CD8-positive, alpha-beta memory T cell (primary cell): Measurements from ENCODE around the gene CPNE4. TPM values are rescaled to one million over a fixed set of nuclear protein-coding genes. Genes with fewer than 3 reads are reported as not detected.

Experiments used
- CTCF ChIA-PET: fragments of 350-600 bp; sonication (Branson Sonifier 250); formaldehyde crosslinking; loops from one replicate; lab custom pipeline; 2021; ENCODE audit warnings: antibody characterized with exemption; lab: Charles Lee
- POLR2A ChIA-PET: fragments of 350-600 bp; sonication (Branson Sonifier 250); formaldehyde crosslinking; loops from one replicate; lab custom pipeline; 2021; ENCODE audit warnings: antibody characterized with exemption; lab: Charles Lee
- DNase-seq, 5 donors: peaks; one replicate each; pipeline versions ENCODE4 v3.0.0 to v3.0.0-alpha.2; 2020 to 2022; ENCODE audit warnings: mixed read lengths in 1 of 5
- H3K27ac ChIP-seq: one replicate; pipeline ENCODE4 v1.7.0; 2013; ENCODE audit warnings: low read depth, mild to moderate bottlenecking, low read length, moderate library complexity
- H3K27me3 ChIP-seq: 2 replicates; pipeline ENCODE4 v1.7.0; 2013; ENCODE audit warnings: low read length, mild to moderate bottlenecking; ENCODE audit not compliant: insufficient read depth, poor library complexity, severe bottlenecking
- H3K36me3 ChIP-seq: 2 replicates; pipeline ENCODE4 v1.7.0; 2013; ENCODE audit warnings: mild to moderate bottlenecking, low read length, moderate library complexity; ENCODE audit not compliant: insufficient read depth
- H3K4me1 ChIP-seq: 2 replicates; pipeline ENCODE4 v1.7.0; 2013; ENCODE audit warnings: mild to moderate bottlenecking, low read length, moderate library complexity; ENCODE audit not compliant: insufficient read depth
- H3K4me3 ChIP-seq: 2 replicates; pipeline ENCODE4 v1.7.0; 2013; ENCODE audit warnings: mild to moderate bottlenecking, low read length
- H3K9me3 ChIP-seq: 2 replicates; pipeline ENCODE4 v1.7.0; 2013; ENCODE audit warnings: mild to moderate bottlenecking, low read length
- H3K27ac Mint-ChIP-seq, 8 donors: one replicate each; pipeline ENCODE4 v1.8.0; 2020 to 2021; ENCODE audit warnings: mixed read lengths in 8 of 8, mild to moderate bottlenecking in 6 of 8, inconsistent platforms in 3 of 8, moderate library complexity in 3 of 8
- H3K27me3 Mint-ChIP-seq, 2 donors: one replicate each; pipeline ENCODE4 v1.8.0; 2020 to 2021; ENCODE audit warnings: mixed read lengths in 2 of 2, mild to moderate bottlenecking in 1 of 2, moderate library complexity in 1 of 2
- H3K36me3 Mint-ChIP-seq, 3 donors: one replicate each; pipeline ENCODE4 v1.8.0; 2020 to 2021; ENCODE audit warnings: mixed read lengths in 3 of 3, inconsistent platforms in 1 of 3, mild to moderate bottlenecking in 1 of 3
- H3K4me1 Mint-ChIP-seq, 3 donors: one replicate each; pipeline ENCODE4 v1.8.0; 2020 to 2021; ENCODE audit warnings: mixed read lengths in 3 of 3, inconsistent platforms in 1 of 3, mild to moderate bottlenecking in 1 of 3
- H3K4me3 Mint-ChIP-seq, 7 donors: one replicate each; pipeline ENCODE4 v1.8.0; 2020 to 2021; ENCODE audit warnings: mixed read lengths in 7 of 7, mild to moderate bottlenecking in 6 of 7, moderate library complexity in 4 of 7, inconsistent platforms in 2 of 7
- H3K9me3 Mint-ChIP-seq, 5 donors: one replicate each; pipeline ENCODE4 v1.8.0; 2020 to 2022; ENCODE audit warnings: mixed read lengths in 5 of 5, mild to moderate bottlenecking in 3 of 5, moderate library complexity in 2 of 5, inconsistent platforms in 1 of 5
- polyA plus RNA-seq: library from polyadenylated mRNA; unstranded; fragments of 300-500 nt; fragmentation: Illumina TruSeq; gene quantifications from one replicate; pipeline ENCODE4 v1.2.3, GENCODE V29; 2021
- total RNA-seq, 2 experiments: library from RNA; stranded (reverse); gene quantifications; one replicate each; pipeline ENCODE4 v1.2.3, GENCODE V29; 2021

The CPNE4 gene
- total and polyA plus RNA-seq, 3 experiments from 2014 or later, result not detected

- DNase-seq, result no peak
- no peak overlapping the region for H3K4me3 Mint-ChIP-seq
- no peak overlapping the region for H3K27ac ChIP-seq
- H3K27ac Mint-ChIP-seq, result no peak overlapping the region
- no peaks in the 10 kb centered on the region for H3K9me3 ChIP-seq
- H3K27me3 Mint-ChIP-seq, result peaks cover 6 to 34% of the 10 kb centered on the region in 2 donors
- no peaks in the 10 kb centered on the region for H3K4me1 ChIP-seq
- POLR2A ChIA-PET, result no interaction called here
- H3K4me3 ChIP-seq, result no peak overlapping the region
- no peaks in the 10 kb centered on the region for H3K4me1 Mint-ChIP-seq
- no peaks in the 10 kb centered on the region for H3K36me3 Mint-ChIP-seq
- no peaks in the 10 kb centered on the region for H3K27me3 ChIP-seq
- peaks cover 0 to 3% (median 0%) of the 10 kb centered on the region in 5 donors for H3K9me3 Mint-ChIP-seq
- H3K36me3 ChIP-seq, result no peaks in the 10 kb centered on the region
- CTCF ChIA-PET, result no interaction called here
Observed at GRCh38 chr3:131636266-131636775, 398.5 kb downstream of the CPNE4 start.

GRCh38 chr3:131630807-131631206, 404.0 kb downstream of the CPNE4 start:
- peaks cover 6 to 22% of the 10 kb centered on the region in 2 donors for H3K27me3 Mint-ChIP-seq
- no peak overlapping the region for H3K4me3 Mint-ChIP-seq
- H3K9me3 ChIP-seq, result no peaks in the 10 kb centered on the region
- H3K27ac ChIP-seq, result no peak overlapping the region
- H3K4me3 ChIP-seq, result no peak overlapping the region
- H3K36me3 ChIP-seq, result no peaks in the 10 kb centered on the region
- no peaks in the 10 kb centered on the region for H3K4me1 Mint-ChIP-seq
- H3K27me3 ChIP-seq, result no peaks in the 10 kb centered on the region
- no peak overlapping the region for H3K27ac Mint-ChIP-seq
- H3K36me3 Mint-ChIP-seq, result no peaks in the 10 kb centered on the region
- peaks cover 0 to 3% (median 0%) of the 10 kb centered on the region in 5 donors for H3K9me3 Mint-ChIP-seq
- no peak for DNase-seq
- ChIA-PET POLR2A (no interaction called here), CTCF (no interaction called here)
- H3K4me1 ChIP-seq, result no peaks in the 10 kb centered on the region

DNA sequence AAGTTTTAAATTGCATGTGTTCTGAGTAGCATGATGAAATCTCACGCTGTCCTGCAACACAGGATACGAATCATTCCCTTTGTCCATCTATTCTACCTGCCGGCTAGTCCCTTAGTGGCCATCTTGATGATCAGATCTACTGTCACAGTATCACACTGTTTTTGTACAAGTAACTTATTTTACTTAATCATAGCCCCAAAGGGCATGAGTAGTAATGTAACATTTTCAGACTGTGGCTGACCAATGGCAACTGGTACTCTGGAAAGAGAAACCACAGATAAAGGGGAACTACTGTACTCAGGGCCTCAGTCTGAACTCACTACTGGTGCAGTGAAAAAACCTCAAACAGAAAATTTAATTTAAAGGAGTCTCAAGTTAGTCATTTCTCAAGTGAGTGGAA, 404.7 kb downstream of the CPNE4 start:
- no peak overlapping the region for H3K4me3 Mint-ChIP-seq
- H3K4me1 Mint-ChIP-seq, result no peaks in the 10 kb centered on the region
- ChIA-PET CTCF (no interaction called here), POLR2A (no interaction called here)
- Histone ChIP-seq H3K27ac (no peak overlapping the region), H3K9me3 (no peaks in the 10 kb centered on the region), H3K27me3 (no peaks in the 10 kb centered on the region), H3K36me3 (no peaks in the 10 kb centered on the region), H3K4me3 (no peak overlapping the region), H3K4me1 (no peaks in the 10 kb centered on the region)
- H3K36me3 Mint-ChIP-seq, result no peaks in the 10 kb centered on the region
- peaks cover 6 to 19% of the 10 kb centered on the region in 2 donors for H3K27me3 Mint-ChIP-seq
- H3K27ac Mint-ChIP-seq, result no peak overlapping the region
- peaks cover 0 to 3% (median 0%) of the 10 kb centered on the region in 5 donors for H3K9me3 Mint-ChIP-seq
- no peak for DNase-seq

GRCh38 chr3:131623431-131623830, 411.4 kb downstream of the CPNE4 start:
- Histone ChIP-seq H3K27me3 (no peaks in the 10 kb centered on the region), H3K36me3 (no peaks in the 10 kb centered on the region), H3K27ac (no peak overlapping the region), H3K4me1 (no peaks in the 10 kb centered on the region), H3K4me3 (no peak overlapping the region), H3K9me3 (no peaks in the 10 kb centered on the region)
- POLR2A ChIA-PET, result no interaction called here
- peaks cover 0 to 5% of the 10 kb centered on the region in 2 donors for H3K27me3 Mint-ChIP-seq
- no peaks in the 10 kb centered on the region for H3K36me3 Mint-ChIP-seq
- H3K4me3 Mint-ChIP-seq, result no peak overlapping the region
- DNase-seq, result no peak
- CTCF ChIA-PET, result no interaction called here
- H3K4me1 Mint-ChIP-seq, result no peaks in the 10 kb centered on the region
- no peak overlapping the region for H3K27ac Mint-ChIP-seq
- no peaks in the 10 kb centered on the region for H3K9me3 Mint-ChIP-seq

GRCh38 chr3:131622726-131623125, 412.1 kb downstream of the CPNE4 start:
- Histone ChIP-seq H3K4me3 (no peak overlapping the region), H3K27ac (no peak overlapping the region), H3K27me3 (no peaks in the 10 kb centered on the region), H3K9me3 (no peaks in the 10 kb centered on the region), H3K4me1 (no peaks in the 10 kb centered on the region), H3K36me3 (no peaks in the 10 kb centered on the region)
- Mint-ChIP-seq H3K36me3 (no peaks in the 10 kb centered on the region), H3K27me3 (peaks cover under 1 to 8% of the 10 kb centered on the region in 2 donors), H3K4me1 (no peaks in the 10 kb centered on the region), H3K9me3 (no peaks in the 10 kb centered on the region), H3K4me3 (no peak overlapping the region), H3K27ac (no peak overlapping the region)
- POLR2A ChIA-PET, result no interaction called here
- CTCF ChIA-PET, result interaction anchor here (1.0 kb wide), 1 partner anchor 19 kb away, joined by 3 read pairs; no protein-coding TSS in a partner anchor
- no peak for DNase-seq

- Mint-ChIP-seq H3K4me3 (no peak overlapping the region), H3K27me3 (peaks cover 4 to 12% of the 10 kb centered on the region in 2 donors), H3K27ac (no peak overlapping the region), H3K9me3 (no peaks in the 10 kb centered on the region), H3K36me3 (no peaks in the 10 kb centered on the region), H3K4me1 (no peaks in the 10 kb centered on the region)
- no peaks in the 10 kb centered on the region for H3K4me1 ChIP-seq
- H3K27me3 ChIP-seq, result no peaks in the 10 kb centered on the region
- DNase-seq, result no peak
- H3K36me3 ChIP-seq, result no peaks in the 10 kb centered on the region
- no peak overlapping the region for H3K4me3 ChIP-seq
- ChIA-PET POLR2A (no interaction called here), CTCF (no interaction called here)
- H3K9me3 ChIP-seq, result no peaks in the 10 kb centered on the region
- H3K27ac ChIP-seq, result no peak overlapping the region
Observed at GRCh38 chr3:131620977-131621376, 413.8 kb downstream of the CPNE4 start.

DNA sequence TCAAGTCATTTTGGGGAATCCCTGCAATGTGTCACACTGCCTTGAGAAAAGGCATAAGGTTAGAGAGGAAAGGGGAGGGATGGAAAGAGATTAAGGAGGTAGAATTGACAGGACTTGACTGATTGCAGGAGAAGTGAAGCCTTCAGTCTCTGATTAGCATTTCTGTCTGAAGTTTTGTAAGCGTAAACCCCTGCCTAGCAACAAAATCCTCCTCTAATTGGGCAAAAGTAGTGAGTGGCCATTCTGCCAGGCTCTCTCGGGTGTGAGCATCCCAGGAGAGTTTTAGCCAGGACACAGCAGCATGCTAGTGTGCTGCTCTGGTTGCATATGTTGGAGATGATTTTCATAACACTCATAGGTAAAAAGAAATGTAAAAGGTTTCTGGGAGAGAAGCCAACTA, 415.0 kb downstream of the CPNE4 start:
- Mint-ChIP-seq H3K36me3 (no peaks in the 10 kb centered on the region), H3K27me3 (peaks cover 4 to 14% of the 10 kb centered on the region in 2 donors), H3K4me1 (no peaks in the 10 kb centered on the region), H3K9me3 (peaks cover 0 to 2% (median 0%) of the 10 kb centered on the region in 5 donors), H3K4me3 (no peak overlapping the region), H3K27ac (no peak overlapping the region)
- Histone ChIP-seq H3K9me3 (no peaks in the 10 kb centered on the region), H3K36me3 (no peaks in the 10 kb centered on the region), H3K27ac (no peak overlapping the region), H3K4me3 (no peak overlapping the region), H3K4me1 (no peaks in the 10 kb centered on the region), H3K27me3 (no peaks in the 10 kb centered on the region)
- no peak for DNase-seq
- CTCF ChIA-PET, result no interaction called here
- POLR2A ChIA-PET, result no interaction called here

DNA sequence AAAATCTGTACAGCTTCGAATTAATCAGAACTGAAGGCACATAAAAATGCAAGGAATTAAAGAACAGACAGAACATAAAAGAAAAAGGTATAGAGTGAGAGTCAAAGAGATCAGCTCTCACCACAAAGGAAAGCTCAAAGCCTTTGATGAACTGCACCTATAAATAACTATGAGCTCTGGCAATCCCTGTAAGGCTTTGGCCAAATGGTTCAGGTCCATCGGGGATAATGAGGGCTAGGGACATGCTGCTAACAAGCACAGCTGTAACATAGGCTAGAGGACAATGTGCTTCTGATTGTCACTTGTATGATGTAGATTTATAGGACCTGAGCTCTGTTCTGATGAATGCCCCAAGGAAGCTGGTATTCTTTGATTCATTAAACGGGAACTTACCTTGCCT, 418.1 kb downstream of the CPNE4 start:
- ChIA-PET POLR2A (no interaction called here), CTCF (no interaction called here)
- H3K9me3 ChIP-seq, result no peaks in the 10 kb centered on the region
- no peaks in the 10 kb centered on the region for H3K36me3 ChIP-seq
- no peaks in the 10 kb centered on the region for H3K4me1 Mint-ChIP-seq
- H3K27ac ChIP-seq, result no peak overlapping the region
- H3K27me3 Mint-ChIP-seq, result peaks cover 5 to 23% of the 10 kb centered on the region in 2 donors
- no peak overlapping the region for H3K27ac Mint-ChIP-seq
- no peak overlapping the region for H3K4me3 ChIP-seq
- no peaks in the 10 kb centered on the region for H3K27me3 ChIP-seq
- no peak overlapping the region for H3K4me3 Mint-ChIP-seq
- no peaks in the 10 kb centered on the region for H3K36me3 Mint-ChIP-seq
- DNase-seq, result no peak
- no peaks in the 10 kb centered on the region for H3K4me1 ChIP-seq
- peaks cover 0 to 2% (median 0%) of the 10 kb centered on the region in 5 donors for H3K9me3 Mint-ChIP-seq
